ENCODE measurements around the gene ITPR3.

Gene ITPR3

DNA sequence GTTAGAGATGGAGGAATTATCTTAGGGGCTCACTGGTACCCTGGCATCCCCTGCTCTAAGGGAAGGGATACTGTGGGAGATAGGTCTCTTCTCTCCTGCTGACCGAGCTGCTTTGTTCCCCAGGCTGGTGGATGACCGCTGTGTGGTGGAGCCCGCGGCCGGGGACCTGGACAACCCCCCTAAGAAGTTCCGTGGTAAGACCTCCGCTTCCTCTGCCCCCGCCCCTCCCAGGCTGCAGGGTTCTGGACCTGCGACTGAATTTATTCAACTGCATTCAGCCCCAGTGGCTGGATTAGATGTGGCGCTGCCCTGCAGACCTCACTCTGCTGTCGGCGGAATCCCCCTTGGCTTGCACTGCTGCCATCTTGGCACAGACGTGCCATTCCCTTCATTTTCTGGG is 19.2 kb downstream of the ITPR3 start:
- no peak for DNase-seq

DNA sequence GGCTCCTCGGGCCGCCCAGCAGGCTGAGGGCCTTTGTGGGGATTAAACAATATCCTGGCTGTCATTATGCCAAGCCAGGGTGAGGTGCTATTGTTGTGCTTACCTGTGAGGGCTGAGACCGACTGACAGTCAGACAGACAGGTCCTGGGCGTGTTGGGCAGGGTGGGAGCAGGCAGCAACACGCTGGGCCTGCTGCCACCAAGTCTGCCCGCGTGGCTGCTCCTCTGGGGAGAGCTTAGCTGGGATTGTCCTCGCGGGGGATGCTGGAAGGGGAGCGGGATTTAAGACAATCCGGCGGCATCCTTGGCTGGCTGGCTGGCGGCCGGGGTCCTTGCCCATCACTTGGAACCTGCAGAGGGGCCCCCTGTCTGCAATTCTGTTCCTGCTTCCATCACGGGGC is 20.0 kb downstream of the ITPR3 start:
- no peak for DNase-seq

DNA sequence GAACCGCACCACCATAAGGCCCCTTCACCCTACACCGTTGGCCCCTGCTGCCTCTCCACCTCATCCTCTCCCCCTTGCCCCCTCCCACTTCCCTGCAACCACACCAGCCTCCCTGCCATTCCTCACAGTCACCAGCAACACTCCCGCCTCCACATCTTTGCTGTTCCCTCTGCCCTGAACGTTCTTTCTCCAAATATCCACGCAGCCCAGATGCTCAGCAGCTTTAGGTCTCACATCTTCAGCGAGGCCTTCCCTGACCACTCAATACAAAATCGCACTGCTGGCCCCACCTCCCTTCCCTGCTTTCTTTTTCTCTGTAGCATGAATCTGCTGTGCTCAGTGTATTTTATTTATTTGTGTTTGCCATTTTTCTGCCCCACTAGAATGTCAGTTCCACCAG is 20.5 kb downstream of the ITPR3 start:
- DNase-seq = no peak

DNA sequence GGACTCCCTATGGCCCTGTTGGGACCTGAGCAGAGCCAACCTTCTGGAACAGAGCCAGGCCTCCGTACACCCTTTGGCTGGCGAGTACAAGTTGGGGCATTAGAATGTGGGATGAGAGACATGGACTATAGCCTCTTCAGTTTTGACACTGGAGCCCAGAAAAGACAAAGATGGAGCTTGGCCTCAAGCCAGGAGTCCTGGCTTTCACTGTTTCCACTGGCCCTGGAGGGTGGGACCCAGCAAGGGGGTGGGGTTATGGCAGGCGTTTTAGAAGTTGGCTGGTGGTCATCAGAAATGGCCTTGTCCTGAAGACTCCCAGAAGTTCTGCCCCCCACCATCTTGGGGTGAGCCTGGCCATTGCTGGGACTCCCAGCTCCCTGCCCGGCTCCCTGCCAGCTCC is 21.8 kb downstream of the ITPR3 start:
- DNase-seq = no peak

DNA sequence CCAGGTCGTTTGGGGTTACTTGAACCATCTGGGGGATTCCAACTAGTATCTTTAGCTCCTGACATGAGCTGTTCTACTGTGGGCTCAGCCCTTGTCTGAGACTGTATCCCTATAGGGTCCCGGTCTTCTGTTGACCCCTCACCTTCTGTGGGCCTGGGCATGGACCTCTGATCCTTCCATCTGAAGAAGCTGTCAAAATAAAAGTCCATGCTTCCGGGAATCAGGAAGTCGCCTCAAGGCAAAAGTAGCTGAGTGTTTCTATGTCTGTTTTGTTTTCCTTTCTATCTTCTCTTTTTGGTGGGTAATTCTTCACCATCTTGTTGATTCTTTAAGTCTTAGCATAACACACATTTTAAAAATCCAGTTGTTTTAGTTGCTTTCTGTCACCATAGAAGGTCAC is 30.3 kb downstream of the ITPR3 start:
- DNase-seq = no peak

DNA sequence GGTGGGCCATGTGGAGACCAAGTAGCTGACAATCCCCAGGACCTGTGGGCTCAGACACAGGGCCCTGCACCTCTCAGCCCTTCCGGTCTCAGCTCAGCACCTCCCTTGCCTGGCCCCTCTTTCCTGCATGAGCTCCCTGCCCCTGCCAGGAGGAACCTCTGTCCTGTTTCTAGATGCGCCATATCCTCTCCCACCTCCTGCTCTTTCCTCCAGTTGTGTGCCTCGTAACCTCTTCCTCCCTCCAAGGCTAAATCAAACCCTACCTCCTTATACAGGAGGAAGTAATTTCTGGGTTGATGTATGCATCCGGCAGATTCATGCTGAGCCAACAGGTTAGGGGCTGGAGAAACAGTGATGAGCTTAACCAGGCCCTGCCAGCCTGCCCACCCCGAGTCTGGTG is 30.9 kb downstream of the ITPR3 start:
- DNase-seq = no peak

DNA sequence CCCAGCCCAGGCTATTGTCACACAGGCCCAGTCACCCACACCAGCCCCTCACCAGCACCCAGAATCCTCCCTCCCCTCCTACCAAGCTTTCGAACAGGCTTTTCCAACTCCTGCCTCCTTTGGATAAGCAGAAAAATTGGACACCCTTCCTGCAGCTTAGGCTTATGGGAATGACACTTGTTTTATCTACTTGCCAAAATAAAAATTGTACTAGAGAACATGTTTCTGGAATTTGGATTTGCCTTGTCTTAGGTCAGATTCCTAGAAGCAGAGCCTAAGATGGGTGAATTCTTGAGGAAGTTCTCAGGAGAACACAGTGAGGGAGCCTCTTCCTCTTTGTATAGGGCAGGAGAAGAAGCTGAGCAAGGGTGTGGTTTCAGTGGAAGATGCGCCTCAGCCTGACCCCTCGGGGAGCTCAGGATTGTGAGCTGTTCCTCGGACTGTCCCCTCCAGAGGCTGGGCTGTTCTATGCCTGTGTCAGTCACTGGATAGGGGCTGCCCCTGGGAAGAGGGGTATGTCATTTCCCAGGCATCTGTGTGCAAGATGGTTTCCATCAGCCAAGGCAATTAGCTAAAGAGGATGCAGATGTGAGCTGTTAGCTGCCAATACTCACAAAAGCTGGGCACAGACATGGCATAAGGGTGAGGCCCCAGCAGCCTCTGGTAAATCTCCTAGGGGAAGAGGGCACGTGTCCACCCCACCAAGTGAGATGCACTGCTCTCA is 33.9 kb downstream of the ITPR3 start:
- DNase-seq = peak; percentile 33

DNA sequence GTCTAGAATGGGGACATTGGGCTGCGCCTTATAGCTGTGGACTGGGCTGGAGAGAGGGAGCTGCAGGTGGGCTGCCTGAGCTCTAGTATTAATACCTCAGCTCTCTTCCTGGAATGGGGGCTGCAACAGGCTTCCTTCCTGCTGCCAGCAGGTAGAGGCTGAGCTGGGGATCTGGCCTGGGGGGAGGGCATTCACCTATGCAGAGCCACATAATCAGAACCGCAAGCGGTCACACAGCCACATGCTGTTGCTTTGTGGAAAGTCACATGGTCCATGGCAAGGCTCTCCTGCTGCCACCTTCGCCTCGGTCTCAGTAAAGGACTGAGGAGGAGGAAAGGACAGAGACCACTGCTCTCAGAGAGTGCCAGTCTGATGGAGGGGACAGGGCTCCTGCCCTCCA is 35.7 kb downstream of the ITPR3 start:
- DNase-seq = no peak

DNA sequence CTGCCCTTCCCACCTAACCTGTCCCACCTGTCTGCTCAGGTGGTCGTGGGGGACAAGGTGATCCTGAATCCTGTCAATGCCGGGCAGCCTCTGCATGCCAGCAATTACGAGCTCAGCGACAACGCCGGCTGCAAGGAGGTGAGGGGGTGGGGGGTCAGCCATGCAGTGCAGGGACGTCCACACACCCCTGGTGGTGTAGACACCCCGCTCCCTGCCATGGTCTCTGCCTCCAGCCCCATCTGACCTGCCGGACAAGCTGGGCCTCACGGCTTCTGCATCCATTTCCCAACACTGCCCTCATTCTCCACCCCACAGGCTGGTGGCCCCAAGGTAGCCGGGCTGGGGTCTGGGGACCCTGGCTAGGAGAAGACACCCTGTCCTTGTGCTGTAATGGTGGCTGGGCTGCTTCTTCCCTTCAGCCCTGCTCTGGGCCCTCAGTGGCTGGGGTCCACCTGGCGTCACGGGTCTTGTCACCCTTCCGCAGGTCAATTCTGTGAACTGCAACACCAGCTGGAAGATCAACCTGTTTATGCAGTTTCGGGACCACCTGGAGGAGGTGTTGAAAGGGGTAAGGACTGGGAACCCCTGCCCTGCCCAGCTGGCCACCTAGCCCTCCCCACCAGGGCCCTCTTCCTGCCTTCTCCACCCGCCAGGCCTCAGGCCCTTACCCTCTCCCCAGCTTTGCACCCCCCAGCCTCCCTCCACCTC is 38.0 kb downstream of the ITPR3 start:
- DNase-seq = no peak

DNA sequence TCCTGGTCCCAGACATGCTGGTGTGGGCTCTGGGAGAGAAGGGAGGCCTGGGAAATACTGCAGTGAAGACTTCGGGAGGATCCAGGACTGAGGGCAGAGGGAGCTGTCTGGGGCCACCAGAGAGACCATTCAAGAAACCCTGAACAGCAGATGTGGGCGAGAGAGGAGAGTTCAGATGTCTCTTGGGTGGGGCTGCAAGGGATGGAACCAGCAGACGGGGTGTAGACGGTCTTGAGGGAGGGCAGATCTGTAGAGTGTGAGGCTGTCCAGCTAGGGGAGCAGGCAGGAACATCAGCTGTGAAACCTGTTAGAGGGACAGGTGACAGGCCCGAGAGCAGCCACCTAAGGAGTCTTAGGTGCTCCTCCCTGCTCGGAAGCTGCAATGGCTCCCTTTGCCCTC is 38.9 kb downstream of the ITPR3 start:
- DNase-seq = no peak

DNA sequence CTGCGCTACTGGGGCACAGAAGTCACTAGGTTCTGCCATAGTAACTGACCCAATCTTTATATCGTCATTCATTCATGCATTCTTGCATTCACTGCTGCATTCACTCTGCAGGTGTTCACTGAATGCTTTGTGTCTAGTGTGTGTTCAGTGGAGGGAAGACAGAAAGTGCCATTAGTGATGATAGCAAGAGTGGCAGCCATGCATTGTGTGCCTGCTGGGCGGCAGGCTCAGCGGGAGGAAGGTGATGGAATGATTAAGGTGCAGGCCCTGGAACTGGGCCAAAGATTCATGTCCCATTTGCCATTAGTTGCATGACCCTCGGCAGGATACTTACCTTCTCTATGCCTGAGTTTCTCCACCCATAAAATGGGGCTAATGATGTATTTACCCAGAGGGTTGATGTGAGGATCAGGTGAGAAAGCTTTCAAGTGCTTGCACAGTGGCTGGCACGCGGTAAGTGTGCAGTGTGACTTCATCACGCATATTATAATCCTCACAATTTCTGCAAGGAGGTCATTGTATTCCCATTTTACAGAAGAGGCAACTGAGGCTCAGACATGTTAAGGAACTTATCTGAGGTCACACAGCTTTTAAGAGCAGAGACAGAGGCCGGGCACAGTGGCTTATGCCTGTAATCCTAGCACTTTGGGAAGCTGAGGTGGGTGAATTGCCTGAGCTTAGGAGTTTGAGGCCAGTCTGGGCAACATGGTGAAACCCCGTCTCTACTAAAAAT is 40.1 kb downstream of the ITPR3 start:
- no peak for DNase-seq

DNA sequence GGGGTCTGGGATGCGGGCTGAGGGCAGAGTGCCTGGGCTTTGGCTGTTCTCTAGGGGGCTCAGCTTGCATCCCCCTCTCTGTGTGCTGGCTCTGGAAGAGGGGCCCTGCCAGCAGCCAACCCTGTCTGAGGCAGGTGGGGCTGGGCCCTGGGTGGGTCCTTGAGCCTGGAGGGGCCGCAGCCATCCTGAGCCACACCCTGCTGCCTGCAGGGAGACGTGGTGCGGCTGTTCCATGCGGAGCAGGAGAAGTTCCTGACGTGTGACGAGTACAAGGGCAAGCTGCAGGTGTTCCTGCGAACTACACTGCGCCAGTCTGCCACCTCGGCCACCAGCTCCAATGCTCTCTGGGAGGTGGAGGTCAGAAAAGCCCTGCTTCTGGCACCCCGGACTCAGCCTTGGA is 41.2 kb downstream of the ITPR3 start:
- DNase-seq = no peak

DNA sequence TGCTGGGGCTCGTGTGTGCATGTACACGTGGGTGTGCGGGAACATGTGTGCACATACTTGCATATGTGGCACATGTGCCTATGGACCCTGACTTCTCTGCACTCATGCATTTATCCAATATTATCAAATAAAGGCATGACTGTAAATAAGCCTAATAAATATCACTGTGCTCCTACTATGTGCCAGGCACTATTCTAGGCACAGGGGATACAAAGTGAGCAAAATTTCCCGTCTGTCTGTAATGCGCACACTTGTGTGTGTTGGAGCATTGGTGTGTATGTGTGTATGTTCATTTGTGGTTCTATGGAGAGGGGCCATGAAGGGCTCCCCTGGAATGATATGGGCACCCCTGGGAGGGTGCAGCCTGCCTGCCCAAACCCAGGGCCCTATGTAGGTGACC is 41.9 kb downstream of the ITPR3 start:
- DNase-seq = no peak

DNA sequence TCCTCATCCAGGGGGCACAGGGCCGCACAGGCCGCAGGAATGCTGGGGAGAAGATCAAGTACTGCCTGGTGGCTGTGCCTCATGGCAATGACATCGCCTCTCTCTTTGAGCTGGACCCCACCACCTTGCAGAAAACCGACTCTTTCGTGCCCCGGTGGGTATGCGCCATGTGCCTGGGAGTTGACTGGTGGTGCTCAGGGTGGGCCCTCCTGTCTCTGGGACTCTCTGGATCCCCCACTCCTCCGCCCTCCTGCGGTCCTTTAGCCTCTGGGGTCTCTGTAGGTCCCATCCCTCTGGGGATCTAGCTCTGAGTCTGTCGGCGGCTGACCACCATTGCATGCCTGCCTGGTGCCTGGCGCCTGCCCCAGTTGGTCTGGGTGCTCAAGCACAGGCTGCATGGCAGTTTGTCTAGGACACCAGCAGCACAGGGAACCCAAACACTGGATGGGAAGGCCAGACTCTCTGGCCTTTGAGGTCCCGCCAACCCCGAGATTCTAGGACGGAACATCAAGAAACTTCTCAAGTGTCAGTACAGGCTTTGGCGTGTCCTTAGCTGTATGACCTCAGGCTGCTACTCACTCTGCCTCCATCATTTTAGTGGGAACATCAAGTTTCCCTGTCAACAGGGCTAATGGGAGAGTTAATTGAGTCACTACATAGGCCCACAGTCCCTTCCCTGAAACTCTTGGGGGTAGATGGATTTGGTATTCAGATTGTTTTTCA is 42.8 kb downstream of the ITPR3 start:
- no peak for DNase-seq

DNA sequence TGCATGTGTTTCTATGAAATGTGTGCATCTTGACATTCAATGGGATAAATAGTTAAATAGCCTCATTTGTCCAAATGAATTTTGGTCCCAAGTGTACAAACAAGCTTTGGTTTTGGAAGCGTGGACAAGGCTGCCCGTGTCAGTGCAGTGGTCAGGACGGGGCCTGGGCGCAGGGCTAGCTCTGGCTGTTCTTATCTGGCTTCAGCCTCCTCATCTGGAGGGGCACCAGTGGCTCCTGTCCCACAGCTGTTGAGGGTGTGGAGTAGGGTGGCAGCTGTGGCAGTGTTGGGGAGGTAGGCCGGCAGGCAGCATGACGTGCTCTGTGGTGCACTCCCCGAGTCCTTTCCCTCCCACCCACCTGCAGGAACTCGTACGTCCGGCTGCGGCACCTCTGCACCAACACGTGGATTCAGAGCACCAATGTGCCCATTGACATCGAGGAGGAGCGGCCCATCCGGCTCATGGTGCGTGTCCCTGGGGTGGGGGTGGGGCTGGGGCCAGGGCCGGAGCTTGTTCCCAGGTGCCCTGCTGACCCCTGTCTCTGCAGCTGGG is 43.5 kb downstream of the ITPR3 start:
- no peak for DNase-seq

DNA sequence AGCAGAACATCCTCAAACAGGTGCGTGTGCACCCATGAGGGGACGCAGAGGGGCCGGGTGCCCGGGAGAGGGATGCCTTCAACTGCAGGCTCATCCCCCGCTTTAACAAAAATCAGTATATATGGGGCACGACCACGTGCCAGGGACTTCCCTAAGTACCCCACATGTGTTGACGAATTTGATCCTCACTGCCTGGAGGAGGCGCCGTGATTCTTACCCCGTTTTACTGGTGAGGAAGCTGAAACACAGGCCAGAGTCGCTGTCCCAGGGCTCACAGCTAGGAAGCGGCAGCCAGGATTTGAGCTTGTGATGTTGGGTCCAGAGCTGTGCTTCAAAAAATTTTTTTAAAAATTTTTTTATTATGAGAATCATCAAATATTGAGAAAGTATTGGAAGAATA is 44.8 kb downstream of the ITPR3 start:
- DNase-seq = no peak

DNA sequence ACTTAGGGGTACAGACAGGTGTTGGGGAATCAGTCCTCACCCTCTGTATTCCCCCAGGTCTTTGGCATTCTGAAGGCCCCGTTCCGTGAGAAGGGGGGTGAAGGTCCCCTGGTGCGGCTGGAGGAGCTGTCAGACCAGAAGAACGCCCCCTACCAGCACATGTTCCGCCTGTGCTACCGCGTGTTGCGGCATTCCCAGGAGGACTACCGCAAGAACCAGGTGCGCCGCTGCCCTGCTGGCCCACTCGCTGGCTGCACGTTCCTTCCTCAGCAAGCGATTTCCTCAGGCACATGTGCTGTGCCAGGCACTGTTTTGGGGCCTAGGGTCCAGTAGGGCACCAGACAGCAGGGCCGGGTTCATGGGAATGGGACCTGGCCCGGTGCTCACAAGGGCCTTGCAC is 46.0 kb downstream of the ITPR3 start:
- no peak for DNase-seq

DNA sequence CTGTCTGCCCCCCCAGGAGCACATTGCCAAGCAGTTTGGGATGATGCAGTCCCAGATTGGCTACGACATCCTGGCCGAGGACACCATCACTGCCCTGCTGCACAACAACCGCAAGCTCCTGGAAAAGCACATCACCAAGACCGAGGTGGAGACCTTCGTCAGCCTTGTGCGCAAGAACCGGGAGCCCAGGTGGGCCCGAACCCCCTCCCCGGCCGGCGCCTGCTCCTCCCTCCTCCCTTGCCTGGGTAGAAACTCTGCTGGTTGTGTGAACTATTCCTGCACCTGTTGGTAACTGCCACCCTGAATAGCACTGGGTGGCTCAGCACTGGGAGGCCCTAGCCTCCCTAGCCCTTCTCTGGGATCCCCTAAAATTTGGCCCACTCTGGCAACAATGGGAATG is 46.7 kb downstream of the ITPR3 start:
- no peak for DNase-seq

DNA sequence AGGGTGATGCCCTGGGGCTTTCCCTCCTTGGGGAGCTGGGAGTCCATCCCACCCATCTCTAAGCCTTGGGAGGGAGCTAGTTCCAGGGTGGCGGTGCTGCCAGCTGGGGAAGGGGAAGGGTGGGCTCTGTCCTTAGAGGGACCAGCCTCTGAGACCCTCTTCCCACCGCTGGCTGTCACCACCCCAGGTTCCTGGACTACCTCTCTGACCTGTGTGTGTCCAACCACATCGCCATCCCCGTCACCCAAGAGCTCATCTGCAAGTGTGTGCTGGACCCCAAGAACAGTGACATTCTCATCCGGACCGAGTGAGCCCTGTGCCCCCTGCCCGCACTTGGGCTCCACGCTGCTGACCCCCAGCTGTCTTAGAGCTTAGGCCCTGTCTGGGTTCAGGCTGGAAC is 47.2 kb downstream of the ITPR3 start:
- DNase-seq = no peak

DNA sequence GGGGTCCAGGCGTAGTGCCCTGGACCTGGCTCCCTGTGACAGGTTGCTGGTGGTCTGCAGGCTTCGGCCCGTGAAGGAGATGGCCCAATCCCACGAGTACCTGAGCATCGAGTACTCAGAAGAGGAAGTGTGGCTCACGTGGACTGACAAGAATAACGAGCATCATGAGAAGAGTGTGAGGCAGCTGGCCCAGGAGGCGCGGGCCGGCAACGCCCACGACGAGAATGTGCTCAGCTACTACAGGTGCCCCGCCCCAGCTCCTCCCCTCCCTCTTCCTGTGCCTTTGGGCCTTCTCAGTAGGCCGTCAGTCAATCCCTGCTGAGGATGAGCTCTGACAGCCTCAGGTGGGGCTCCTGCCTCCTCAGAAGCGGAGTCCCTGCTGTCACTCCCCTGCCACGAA is 47.8 kb downstream of the ITPR3 start:
- DNase-seq = no peak

DNA sequence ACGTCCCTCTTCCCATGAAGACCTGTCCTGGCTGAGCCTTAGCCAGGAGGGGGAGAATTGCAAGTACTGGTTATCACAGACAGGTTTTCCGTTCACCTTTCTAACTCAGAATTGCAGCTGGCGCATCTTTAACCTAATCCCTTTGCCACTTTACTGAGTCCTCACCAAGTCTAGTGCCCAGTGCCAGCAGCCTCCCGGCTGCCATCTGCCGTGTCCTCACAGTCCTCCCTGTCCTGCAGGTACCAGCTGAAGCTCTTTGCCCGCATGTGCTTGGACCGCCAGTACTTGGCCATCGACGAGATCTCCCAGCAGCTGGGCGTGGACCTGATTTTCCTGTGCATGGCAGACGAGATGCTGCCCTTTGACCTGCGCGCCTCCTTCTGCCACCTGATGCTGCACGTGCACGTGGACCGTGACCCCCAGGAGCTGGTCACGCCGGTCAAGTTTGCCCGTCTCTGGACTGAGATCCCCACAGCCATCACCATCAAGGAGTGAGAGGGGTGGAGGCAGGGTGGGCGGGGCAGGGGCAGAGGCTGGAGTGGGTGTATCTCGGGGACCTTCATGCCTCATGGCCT is 49.1 kb downstream of the ITPR3 start:
- no peak for DNase-seq

DNA sequence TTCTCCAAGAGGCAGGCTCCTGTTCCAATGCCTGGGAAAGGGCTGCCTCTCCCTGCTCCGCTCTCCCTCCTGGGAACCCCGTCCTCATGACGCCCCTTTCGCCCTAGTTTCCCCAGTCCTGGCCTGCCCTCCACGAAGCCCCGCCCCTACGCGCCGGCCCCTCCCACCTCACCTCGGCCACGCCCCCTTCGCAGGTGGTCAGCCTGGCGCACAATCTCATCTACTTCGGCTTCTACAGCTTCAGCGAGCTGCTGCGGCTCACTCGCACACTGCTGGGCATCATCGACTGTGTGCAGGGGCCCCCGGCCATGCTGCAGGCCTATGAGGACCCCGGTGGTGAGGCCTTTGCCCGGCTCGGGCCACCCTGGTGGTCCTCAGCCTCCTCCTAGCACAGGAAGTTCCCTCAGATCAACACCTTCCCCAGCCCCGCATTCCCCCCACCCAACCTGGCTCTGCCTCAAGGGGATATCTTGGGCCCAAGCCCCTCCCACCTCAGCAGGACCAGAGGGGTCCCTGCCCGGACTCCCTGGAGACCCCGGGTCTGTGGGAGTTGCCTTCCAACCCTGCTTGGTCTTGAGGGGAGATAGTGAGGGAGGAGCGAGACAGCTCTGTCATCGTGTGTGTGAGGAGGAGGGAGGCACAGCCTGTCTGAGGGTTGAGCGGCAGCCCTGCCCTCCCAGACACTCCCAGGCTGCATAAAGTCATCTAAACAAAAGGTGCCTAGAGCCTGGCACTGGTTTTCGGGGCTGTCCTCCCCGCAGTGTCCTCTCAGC is 50.0 kb downstream of the ITPR3 start:
- no peak for DNase-seq

Data from NCI-H1694 treated with DMSO at 0.1 percent for 48 hours (cell line).